NCI-H2196 (cell line): ENCODE data around the gene RARRES2.

Experiments used
- DNase-seq: peaks from one replicate; lab custom pipeline; 2025; ENCODE audit not compliant: unreplicated experiment; lab: John Stamatoyannopoulos, UW

The RARRES2 gene

DNA sequence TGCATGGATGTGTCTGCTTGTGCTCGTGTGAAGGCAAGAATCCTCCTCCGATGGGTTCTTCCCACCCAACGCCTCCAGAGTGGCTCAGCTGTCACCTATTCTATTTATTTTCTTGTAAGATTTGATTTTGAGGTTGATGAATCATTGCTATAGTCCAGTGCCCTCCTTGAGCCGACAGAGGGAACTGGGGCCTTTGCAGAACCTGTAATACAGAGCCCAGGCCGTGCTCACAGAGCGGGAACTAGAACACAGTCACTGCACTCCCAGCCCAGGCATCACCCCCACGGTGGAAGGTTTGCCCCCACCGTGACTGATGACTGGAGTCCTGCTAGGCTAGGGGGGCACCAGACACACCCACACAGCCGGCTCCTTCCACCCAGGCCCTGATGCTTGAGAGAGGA lies 2.0 kb downstream of the RARRES2 start:
- DNase-seq = no peak

DNA sequence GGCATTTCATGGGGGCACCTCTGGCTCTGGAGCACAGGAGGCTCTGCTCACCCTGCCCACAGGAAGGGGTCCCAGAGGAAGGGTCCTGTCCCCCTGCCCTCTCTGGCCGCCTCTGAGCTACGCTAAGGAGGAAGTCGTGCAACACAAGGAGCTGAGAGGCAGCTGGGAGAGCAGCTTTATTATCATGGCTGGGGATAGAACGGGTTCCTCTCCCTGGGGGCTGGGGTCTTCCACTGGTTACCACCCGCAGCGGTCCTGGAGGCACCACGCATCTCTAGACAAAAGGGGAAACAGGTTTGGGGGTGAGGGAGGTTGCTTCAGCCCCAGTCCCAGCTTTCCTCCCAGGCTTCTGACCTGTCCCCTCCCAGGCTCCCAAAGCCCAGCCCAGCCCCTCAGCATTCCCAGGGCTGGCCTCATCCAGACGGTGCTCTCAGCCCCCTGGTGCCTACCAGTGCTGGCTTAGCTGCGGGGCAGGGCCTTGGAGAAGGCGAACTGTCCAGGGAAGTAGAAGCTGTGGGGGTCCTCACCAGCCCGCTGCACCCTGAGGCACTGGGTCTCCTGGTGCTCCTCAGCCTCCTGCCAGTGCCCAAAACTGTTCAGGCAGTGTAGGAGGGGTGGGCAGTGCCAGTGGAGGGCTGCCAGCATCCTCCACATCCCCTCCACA lies 3.1 kb downstream of the RARRES2 start:
- DNase-seq = no peak

DNA sequence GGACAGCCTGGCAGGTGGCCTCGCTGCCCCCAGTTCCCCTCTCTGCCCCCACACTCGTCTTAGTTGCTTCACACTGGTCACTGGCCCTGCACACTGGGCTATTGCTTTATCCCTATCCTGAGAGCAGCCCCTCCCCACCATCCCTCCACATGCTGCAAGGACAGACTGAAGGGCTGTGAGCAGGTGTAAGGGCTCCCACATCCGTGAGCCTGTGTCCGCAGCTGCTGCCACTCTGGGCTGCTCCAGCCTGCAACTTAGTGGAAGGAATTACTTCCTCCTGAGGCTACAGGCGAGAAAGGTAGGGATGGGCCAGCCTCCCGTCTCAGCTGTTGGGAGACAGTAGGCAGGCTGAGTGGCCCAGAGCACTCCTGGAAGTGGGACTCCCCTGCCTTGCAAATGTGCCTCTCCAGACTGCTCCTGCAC lies 3.8 kb downstream of the RARRES2 start:
- DNase-seq = no peak

DNA sequence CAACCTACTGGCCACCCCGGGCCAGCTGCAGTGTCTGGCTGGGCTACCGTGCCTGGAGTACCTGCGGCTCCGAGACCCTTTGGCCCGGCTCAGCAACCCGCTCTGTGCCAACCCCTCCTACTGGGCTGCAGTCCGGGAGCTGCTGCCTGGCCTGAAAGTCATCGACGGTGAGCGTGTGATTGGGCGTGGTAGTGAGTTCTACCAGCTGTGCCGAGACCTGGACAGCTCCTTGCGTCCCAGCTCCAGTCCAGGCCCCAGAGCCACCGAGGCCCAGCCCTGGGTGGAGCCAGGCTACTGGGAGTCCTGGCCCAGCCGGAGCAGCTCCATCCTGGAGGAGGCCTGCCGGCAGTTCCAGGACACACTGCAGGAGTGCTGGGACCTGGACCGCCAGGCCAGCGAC lies 4.2 kb downstream of the RARRES2 start:
- DNase-seq = no peak

DNA sequence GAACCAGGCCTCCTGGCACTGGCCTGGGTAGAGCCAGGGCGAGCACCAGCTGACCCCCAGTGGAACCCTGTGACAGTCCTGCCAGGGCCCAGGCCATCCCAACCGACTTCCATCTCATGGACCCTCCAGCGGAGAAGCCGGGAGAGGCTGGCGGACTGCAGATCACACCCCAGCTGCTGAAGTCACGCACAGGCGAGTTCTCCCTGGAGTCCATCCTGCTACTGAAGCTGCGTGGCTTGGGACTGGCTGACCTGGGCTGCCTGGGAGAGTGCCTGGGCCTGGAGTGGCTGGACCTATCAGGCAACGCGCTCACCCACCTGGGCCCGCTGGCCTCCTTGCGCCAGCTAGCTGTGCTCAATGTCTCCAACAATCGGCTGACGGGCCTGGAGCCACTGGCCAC lies 4.7 kb downstream of the RARRES2 start:
- no peak for DNase-seq

DNA sequence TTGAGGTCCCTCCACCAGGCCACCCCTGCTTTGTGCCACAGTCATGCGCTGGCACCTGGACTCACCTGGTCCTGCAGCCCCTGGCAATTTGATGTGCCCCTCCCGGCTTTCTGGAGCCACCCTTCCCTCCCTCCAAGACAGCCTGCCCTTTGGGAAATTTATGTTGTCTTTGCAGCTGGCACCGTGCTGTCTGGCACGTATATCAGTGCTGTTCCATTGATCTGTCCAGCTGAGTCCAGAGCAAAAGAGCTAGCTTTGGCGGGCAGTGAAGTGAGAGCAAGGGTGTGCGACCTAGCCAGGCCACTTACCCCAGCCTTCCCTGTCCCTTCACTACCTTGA lies 5.7 kb downstream of the RARRES2 start:
- no peak for DNase-seq

DNA sequence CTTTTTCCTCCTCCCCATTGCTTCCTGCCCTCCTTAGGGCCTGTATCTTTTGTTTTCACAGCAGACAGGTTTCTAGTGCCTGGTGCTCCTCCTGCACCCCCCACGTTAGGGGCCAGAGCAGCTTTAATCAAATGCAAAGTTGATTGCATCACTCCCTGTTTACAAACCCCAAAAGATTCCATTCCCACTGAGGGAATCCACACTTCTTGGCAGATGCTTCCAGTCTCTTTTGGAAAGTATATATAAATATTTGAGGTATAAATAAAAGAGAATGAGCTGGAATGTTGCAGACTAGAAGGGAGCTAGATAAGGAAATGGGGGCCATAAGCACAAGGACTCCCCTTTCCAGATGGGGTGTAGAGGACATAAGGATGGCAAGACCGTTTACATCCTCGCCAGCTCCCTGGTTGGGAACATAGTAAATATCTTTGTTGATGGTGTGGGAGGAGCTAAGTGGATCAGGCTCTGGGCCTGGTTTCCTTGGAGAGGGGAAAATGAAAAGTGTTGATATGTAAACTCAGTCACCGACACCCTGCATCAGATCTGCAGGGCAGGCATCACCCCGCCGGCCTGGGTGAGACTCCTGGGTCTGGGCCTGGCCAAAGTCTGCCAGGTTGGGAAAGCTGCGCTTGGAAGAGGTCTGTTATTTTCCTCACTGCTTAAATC lies 6.2 kb downstream of the RARRES2 start:
- DNase-seq = no peak

DNA sequence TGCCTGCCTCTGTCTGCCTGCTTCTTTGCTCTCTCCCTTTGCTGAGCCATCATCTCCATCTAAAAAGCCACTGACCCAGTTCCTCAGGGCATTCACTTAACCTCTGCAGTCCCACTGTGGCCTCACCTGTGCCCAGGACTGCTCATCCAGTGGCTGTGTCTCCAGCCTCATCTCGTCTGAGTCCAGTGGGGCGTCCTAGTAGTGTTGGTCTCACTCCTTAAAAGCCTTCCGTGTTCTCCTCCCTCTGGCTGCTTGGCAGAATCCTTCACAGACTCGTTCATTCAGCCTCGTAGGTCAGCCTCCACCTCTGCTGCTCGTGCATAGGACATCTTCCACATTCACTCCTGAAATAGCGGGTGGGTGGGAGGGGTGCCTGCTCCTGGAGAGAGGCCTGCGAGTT lies 7.3 kb downstream of the RARRES2 start:
- DNase-seq = no peak

DNA sequence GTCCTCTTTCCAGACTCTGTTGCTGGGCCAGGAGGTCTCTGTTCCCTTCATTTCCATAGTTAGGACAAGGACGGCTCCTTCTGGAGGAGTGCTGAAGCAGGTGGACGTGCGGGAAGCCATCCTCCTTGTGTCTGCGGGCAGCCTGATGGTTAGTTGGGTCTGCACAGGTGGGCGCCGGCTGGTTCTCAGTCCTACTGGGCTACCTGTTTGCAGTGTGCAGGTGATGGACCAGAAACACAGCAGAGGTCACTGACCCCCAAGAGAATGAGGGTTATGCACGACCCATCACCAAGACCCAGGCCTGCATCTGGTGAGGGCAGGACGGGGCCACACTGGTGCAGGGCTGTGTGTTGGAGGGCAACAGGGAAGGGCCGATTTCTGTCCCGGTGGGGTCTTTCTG lies 7.8 kb downstream of the RARRES2 start:
- DNase-seq = no peak

DNA sequence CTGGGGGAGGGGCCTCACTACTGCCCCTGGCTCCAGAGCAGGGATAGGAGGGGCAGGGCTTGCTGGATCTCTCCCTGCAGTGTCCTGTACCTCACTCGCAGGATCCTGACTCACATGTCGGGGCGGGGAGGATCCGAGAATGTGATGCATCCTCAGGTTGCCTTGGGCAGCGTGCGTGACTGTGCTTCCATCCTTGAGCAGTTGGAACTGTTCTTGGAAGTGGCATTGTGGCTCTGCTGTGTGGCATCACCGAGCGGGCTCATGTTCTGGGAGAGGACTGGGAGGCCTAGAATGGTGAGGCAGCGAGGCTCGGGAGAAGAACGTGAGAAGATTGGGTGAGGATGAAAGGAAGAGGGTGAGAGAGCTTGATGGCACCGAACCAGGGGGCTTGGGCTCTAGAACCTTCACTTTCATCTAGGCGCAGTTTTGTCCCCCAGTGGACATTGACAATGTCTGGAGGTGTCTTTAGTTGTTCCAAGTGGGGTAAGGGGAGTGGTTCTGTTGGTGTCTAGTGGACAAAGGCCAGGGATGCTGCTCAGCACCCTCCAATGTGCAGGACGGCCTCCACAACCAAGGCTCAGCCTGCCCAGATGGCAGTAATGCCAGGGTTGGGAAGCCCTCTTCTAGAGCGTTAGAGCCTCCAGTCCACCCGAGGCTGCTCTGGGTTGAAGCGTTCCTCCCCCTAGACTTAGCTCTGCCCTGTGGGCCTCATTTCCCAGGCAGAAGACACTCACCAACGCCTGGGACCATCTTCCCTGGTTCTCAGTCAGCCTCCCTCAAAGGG lies 8.4 kb downstream of the RARRES2 start:
- no peak for DNase-seq

DNA sequence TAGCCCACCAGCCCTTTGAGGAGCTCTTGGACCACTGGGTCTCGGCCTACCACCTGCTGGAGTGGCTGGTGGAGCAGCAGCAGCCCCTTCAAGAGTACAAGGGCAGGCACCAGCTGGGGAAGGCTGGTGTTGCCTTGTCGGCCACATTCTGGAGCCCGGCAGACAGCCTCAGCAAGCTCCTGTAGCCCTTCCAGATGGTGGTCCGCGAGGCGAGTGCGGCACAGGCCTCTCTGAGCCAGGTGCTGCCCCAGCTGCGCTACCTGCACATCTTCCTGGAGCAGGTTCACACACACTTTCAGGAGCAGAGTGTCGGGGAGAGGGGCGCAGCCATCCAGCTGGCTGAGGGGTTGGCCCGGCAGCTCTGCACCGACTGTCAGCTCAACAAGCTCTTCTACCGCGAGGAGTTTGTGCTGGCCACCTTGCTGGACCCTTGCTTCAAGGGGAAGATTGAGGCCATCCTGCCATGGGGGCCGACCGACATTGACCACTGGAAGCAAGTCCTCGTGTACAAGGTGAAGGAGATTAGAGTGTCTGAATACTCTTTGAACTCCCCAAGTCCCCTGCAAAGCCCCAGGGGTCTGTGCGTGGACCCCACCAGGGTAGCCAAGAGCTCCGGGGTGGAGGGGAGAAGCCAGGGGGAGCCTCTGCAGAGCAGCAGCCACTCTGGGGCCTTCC lies 11.1 kb downstream of the RARRES2 start:
- DNase-seq = no peak

DNA sequence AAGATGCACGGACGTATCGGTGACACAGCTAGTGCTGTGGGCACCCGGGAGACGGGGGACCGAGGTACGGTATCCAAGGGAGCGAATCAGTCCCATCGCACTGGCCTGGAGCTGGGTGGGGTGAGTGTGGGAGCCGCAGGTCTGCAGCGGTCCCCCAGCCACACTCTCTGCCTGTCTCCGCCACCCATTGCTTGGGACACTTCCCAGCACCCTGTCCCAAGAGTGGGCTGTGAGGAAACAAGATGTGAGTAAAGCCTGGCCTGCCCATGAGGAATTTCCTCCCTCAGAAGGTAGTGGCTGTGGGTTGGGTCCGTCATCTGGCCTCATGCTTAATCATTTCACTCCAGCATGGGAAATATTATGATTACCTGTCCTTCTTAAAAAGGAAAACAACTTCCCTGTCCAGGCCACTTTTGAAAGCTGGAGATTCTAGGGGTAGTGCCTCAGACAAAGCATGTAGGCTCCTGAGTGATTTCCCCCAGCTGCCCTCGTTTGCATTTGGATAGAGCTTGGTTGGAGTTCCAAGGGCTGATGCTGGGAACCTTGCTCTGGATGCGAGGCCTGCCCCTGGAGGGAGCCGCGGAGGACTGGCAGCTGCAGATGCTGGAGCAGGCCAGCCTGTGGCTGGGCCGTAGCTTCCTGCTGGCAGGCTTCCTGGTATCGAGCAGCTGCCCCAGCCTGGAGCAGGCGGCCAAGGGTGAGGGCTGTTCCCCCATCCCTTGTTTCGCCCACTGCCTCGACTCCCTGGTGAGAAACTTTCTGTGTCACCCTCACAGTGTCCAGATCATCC lies 11.9 kb downstream of the RARRES2 start:
- peak; percentile 26 for DNase-seq

DNA sequence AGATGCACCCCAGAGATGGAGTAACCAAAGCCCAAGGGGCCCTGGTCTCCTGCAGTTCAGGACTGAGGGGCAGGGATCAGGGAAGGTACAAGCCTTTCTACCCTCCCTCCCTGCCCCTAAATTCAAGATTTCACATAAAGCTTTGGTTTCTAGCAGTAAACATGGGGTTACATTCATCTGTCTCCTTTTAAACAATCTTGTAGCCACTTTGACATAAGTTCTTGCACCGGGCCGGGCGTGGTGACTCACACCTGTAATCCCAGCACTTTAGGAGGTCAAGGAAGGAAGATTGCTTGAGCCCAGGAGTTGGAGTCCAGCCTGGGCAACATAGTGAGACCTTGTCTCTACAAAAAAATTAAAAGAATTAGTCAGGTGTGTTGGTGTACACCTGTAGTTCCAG lies 14.1 kb downstream of the RARRES2 start:
- DNase-seq = no peak

DNA sequence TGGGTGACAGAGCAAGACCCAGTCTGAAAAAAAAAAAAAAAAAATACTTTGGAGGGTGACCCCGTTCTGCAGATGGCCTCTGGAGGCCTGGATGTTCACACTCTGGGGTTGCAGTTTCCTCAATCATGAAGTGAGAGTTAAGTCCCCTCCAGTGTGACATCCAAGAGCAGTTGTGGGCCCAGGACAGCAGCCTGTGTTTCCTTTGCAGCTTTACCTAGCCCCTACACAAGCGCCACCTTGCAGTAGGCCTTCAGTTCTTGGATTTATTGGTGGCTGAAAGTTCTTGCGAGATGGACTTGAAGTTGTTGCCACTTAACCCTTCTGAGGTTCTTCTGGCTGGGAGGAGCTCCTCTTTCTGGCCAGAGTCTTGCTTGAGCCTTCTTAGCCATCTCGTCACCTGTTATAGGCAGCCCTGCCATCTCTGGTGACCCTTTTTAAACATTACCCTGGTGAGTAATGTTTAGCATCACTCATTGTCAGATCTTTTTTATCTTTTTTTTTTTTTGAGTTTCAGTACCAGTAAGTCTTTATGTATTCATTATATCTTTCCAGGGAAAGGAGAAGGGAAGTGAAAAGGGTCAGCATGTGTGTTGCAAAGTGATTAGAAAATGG lies 14.7 kb downstream of the RARRES2 start:
- DNase-seq = no peak

DNA sequence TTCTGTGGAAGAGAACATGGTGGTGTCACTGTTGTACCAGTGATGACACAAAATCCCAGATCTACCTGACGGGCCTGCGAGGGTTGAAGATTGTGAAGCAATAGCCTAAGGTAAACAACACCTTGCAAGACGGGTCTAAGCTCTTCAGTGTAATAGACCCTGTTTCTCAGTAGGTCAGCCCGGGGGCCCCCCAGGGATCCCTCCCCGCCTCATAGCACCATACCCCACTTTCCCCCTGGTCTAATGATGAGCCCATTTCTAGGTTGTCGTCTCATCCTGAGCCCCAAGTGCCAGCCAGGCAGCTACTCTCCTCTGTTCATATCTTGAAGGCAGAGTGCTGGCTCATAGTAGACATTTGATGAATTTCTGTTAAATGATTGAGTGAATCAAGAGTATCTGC lies 15.5 kb downstream of the RARRES2 start:
- no peak for DNase-seq

DNA sequence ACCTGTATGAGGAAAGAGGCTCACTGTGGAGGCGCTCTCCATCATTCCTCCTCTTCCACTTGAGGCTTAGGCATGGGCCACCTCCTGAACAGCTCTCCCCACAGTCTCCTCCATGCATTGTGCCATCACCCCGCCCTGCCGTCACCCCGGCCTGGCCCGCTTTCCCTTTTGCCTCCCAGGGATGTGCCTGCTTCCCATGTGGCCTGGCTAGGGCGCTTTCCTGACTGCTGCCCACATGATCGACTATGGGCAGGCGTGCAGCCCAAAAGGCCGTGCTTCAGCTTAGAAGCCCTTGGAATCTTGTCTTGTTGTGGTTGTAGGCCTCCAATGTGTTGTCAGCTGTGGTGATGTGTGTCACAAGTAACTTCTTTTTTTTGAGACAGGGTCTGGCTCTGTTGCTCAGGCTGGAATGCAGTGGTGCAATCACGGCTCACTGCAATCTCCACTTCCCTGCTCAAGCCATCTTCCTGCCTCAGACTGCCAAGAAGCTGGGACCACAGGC lies 16.3 kb downstream of the RARRES2 start:
- no peak for DNase-seq

DNA sequence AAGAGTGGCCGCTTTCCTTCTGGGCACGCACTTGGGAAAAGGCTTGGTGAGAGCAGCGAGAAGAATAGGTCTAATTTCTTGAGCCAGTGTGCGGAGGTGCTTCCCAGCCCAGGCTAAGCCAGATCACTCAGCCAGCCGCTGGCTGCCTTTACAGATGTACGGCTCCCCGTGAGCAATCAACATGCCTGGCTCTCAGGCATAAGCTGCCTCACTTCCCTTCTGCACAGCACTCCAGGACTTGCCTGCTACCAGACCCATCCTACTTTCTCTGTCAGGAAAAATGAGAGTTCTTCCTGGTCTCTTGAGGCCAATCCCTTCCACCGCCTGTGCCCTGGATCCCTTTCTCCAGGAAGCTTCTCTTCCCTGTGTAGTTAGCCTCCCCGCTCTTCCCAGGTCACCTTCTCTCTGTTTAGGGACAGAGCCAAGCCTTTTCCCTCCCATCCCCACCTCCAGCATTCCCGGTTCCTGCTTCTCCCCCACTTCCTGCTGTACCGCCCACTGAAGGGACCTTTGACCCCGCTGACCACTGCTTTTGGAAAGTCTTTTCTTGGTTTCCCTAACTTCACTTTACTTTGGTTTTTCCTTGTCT lies 17.0 kb downstream of the RARRES2 start:
- no peak for DNase-seq

DNA sequence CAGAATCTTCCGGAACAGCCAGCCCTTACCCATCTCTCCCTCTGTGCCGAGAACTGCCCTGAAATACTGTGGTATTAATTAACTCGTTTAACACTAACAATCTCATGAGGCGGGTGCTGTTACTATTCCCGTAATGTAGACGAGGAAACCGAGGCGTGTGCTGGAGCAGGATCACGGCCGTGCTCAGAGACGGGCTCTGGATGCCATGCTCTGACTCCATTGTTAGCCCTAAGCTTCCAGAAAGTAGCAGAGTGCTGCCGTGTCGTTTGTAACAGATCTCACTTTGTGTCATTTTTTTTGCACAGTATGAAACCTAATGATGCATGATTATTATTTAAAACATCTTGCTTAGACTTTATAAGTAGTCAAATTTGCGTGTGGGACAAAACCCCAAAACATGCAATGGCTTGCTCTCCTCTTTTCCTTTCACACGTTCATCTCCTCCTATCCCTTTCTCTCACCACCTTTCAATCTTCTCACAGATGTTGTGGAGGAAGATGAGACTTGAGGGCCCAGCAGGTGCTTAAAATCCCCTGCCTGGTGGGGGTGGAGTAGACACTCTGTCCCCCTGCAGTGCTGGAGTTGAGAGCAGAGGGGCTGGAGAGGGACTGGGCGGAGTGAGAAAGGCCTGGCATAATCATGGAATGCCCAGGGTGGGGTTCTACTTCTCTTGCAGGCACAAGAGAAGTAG lies 17.6 kb downstream of the RARRES2 start:
- no peak for DNase-seq
